ENCODE data around the gene PRMT3.

PRMT3 gene

GRCh38 chr11:20451568-20451967, 64.1 kb downstream of the PRMT3 start:
- DNase-seq (ENCODE audit: low spot score) (no peak), ATAC-seq (ENCODE audit: low read depth) (peak; percentile 58)
- Histone ChIP-seq H3K36me3 (ENCODE audit: low read depth) (peaks cover 30% of the 10 kb centered on the region), H3K9me3 (ENCODE audit: severe bottlenecking) (no peaks in the 10 kb centered on the region), H3K4me3 (ENCODE audit: severe bottlenecking) (no peak overlapping the region), H3K4me1 (ENCODE audit: insufficient read depth, poor library complexity, severe bottlenecking) (no peaks in the 10 kb centered on the region), H3K27me3 (ENCODE audit: insufficient read depth, poor library complexity, severe bottlenecking) (no peaks in the 10 kb centered on the region), H3K27ac (ENCODE audit: poor library complexity, severe bottlenecking) (no peak overlapping the region)
- TF ChIP-seq CTCF (IDR thresholded peaks at IDR 0.05; ENCODE audit: poor library complexity, severe bottlenecking): no peak

GRCh38 chr11:20452585-20452984, 65.1 kb downstream of the PRMT3 start:
- Histone ChIP-seq H3K36me3 (ENCODE audit: low read depth) (peaks cover 30% of the 10 kb centered on the region), H3K27ac (ENCODE audit: poor library complexity, severe bottlenecking) (no peak overlapping the region), H3K9me3 (ENCODE audit: severe bottlenecking) (no peaks in the 10 kb centered on the region), H3K4me3 (ENCODE audit: severe bottlenecking) (no peak overlapping the region), H3K4me1 (ENCODE audit: insufficient read depth, poor library complexity, severe bottlenecking) (no peaks in the 10 kb centered on the region), H3K27me3 (ENCODE audit: insufficient read depth, poor library complexity, severe bottlenecking) (no peaks in the 10 kb centered on the region)
- ATAC-seq (ENCODE audit: low read depth): no peak
- TF ChIP-seq CTCF (IDR thresholded peaks at IDR 0.05; ENCODE audit: poor library complexity, severe bottlenecking): no peak
- DNase-seq (ENCODE audit: low spot score): no peak

GRCh38 chr11:20453657-20454316, 66.3 kb downstream of the PRMT3 start:
- Histone ChIP-seq H3K27ac (ENCODE audit: poor library complexity, severe bottlenecking) (no peak overlapping the region), H3K27me3 (ENCODE audit: insufficient read depth, poor library complexity, severe bottlenecking) (no peaks in the 10 kb centered on the region), H3K9me3 (ENCODE audit: severe bottlenecking) (no peaks in the 10 kb centered on the region), H3K4me1 (ENCODE audit: insufficient read depth, poor library complexity, severe bottlenecking) (no peaks in the 10 kb centered on the region), H3K36me3 (ENCODE audit: low read depth) (peaks cover 33% of the 10 kb centered on the region), H3K4me3 (ENCODE audit: severe bottlenecking) (no peak overlapping the region)
- no peak for TF ChIP-seq CTCF (IDR thresholded peaks at IDR 0.05; ENCODE audit: poor library complexity, severe bottlenecking)
- ATAC-seq (ENCODE audit: low read depth) (no peak), DNase-seq (ENCODE audit: low spot score) (no peak)

GRCh38 chr11:20457001-20457799, 69.7 kb downstream of the PRMT3 start:
- DNase-seq (ENCODE audit: low spot score): no peak
- H3K36me3 ChIP-seq (ENCODE audit: low read depth): peaks cover 33% of the 10 kb centered on the region
- ATAC-seq (ENCODE audit: low read depth): no peak
- no peaks in the 10 kb centered on the region for H3K4me1 ChIP-seq (ENCODE audit: insufficient read depth, poor library complexity, severe bottlenecking)
- no peaks in the 10 kb centered on the region for H3K9me3 ChIP-seq (ENCODE audit: severe bottlenecking)
- H3K4me3 ChIP-seq (ENCODE audit: severe bottlenecking): no peak overlapping the region
- H3K27me3 ChIP-seq (ENCODE audit: insufficient read depth, poor library complexity, severe bottlenecking): no peaks in the 10 kb centered on the region
- TF ChIP-seq CTCF (IDR thresholded peaks at IDR 0.05; ENCODE audit: poor library complexity, severe bottlenecking): no peak
- no peak overlapping the region for H3K27ac ChIP-seq (ENCODE audit: poor library complexity, severe bottlenecking)

Measured in RWPE2 (cell line).